C4-2B (cell line): ENCODE results near the gene DPP6.
"Not testable (repeated sequence)": the region's sequence is repeated elsewhere in the genome, so short reads cannot be mapped to it uniquely, and the experiment has no call there.

Source experiments
- H3K27ac ChIP-seq: fragments of 450-650 bp; 2 replicates; pipeline ENCODE4 v1.5.1; 2017
- CTCF ChIP-seq: fragments of 450-650 bp; conservative IDR thresholded peaks from 2 replicates; pipeline ENCODE4 v1.5.1; 2017; ENCODE audit warnings: mild to moderate bottlenecking
- ZFX ChIP-seq: fragments of 450-650 bp; IDR thresholded peaks from 2 replicates; pipeline ENCODE4 v1.6.1; 2017

Gene DPP6

GRCh38 chr7:154653281-154653680 lies 601.1 kb downstream of the DPP6 start:
- TF ChIP-seq CTCF, result no peak
- no peak for TF ChIP-seq ZFX
- H3K27ac ChIP-seq, result no peak overlapping the region

DNA sequence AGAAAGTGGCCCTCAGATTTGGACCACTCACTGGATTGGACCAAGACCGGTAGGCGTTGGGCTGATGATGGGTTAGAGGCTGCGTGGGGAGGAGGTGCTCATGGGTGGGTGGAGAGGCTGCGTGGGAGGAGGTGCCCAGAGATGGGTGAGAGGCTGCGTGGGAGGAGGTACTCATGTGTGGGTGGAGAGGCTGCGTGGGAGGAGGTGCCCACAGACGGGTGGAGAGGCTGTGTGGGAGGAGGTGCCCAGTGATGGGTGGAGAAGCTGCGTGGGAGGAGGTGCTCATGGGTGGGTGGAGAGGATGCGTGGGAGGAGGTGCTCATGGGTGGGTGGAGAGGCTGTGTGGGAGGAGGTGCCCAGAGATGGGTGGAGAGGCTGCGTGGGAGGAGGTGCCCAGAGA lies 604.4 kb downstream of the DPP6 start:
- no peak overlapping the region for H3K27ac ChIP-seq
- TF ChIP-seq ZFX, result no peak
- TF ChIP-seq CTCF, result no peak

- TF ChIP-seq ZFX, result no peak
- TF ChIP-seq CTCF, result no peak
- H3K27ac ChIP-seq, result no peak overlapping the region
Observed at GRCh38 chr7:154666768-154667167, 614.6 kb downstream of the DPP6 start.

DNA sequence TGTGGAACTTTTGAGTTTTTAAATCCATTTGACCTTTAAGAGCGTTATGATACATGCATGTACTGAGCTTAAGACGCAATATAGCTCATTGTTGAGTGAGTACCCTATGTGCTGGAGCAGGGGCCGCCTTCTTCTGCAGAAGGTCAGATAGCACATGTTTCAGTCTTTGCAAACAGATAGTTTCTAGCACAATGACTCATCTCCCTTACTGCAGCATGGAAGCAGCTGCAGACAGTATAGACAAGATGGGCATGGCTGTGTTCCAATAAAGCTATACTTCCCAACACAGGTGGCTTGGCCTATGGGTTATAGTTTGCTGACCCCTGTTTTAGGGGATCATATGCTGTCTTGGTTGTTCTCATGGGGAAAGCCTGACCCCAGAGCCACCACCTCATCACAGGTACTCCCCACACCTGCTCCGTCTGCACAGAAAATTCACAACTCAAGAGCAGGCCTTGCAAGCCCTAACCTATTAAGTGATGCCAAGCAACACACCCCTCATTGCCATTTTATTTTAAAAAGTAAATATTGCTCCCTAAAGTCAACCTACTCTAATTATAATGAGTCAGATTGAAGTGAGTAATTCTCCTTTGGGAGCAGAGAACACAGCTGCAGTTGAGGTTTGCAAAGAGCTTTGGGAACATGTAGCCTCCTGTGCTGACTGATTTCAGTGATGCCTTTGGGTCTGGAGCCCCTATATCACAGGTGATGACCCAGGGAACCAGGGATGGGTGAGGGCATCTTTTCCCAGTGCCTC lies 620.6 kb downstream of the DPP6 start:
- TF ChIP-seq ZFX (no peak), CTCF (no peak)
- no peak overlapping the region for H3K27ac ChIP-seq

- no peak for TF ChIP-seq CTCF
- no peak for TF ChIP-seq ZFX
- no peak overlapping the region for H3K27ac ChIP-seq
Observed at GRCh38 chr7:154674191-154674590, 622.0 kb downstream of the DPP6 start.

GRCh38 chr7:154675560-154675959 lies 623.4 kb downstream of the DPP6 start:
- TF ChIP-seq ZFX (no peak), CTCF (no peak)
- H3K27ac ChIP-seq, result no peak overlapping the region

- not testable (repeated sequence) for H3K27ac ChIP-seq
Observed at GRCh38 chr7:154676033-154676421, 623.8 kb downstream of the DPP6 start.

- TF ChIP-seq CTCF (no peak), ZFX (no peak)
- no peak overlapping the region for H3K27ac ChIP-seq
Observed at GRCh38 chr7:154676422-154677073, 624.4 kb downstream of the DPP6 start.
